Central memory CD8-positive, alpha-beta T cell (primary cell): ENCODE results near the gene GCLM.
"Not testable (repeated sequence)": the region's sequence is repeated elsewhere in the genome, so short reads cannot be mapped to it uniquely, and the experiment has no call there.

Experiments
- ATAC-seq: fragments of 150-1000 bp; cut with Tn5 transposase; replicated peaks from 2 replicates; pipeline ENCODE4 v1.10.0; 2022; ENCODE audit warnings: mild to moderate bottlenecking, moderate FRiP score, moderate number of reproducible peaks; ENCODE audit not compliant: poor library complexity, severe bottlenecking; ENCODE audit errors: extremely low read depth
- DNase-seq, 2 donors: peaks; one replicate each; pipeline ENCODE4 v3.0.0; 2021; ENCODE audit warnings: low spot score in 2 of 2
- H3K27ac Mint-ChIP-seq: one replicate; pipeline ENCODE4 v1.8.0; 2022; ENCODE audit warnings: low read depth, mild to moderate bottlenecking, moderate library complexity, mixed read lengths
- H3K27me3 Mint-ChIP-seq: one replicate; pipeline ENCODE4 v1.8.0; 2022; ENCODE audit warnings: mixed read lengths
- H3K36me3 Mint-ChIP-seq: one replicate; pipeline ENCODE4 v1.8.0; 2022; ENCODE audit warnings: mild to moderate bottlenecking, moderate library complexity, mixed read lengths; ENCODE audit not compliant: insufficient read depth
- H3K4me1 Mint-ChIP-seq: one replicate; pipeline ENCODE4 v1.8.0; 2022; ENCODE audit warnings: mixed read lengths
- H3K4me3 Mint-ChIP-seq: one replicate; pipeline ENCODE4 v1.8.0; 2022; ENCODE audit warnings: mild to moderate bottlenecking, moderate library complexity, mixed read lengths
- H3K9me3 Mint-ChIP-seq: one replicate; pipeline ENCODE4 v1.8.0; 2022; ENCODE audit warnings: mixed read lengths

GCLM gene

GRCh38 chr1:93851327-93851712 lies 57.9 kb downstream of the GCLM start:
- Mint-ChIP-seq H3K27ac (no peak overlapping the region), H3K36me3 (peaks cover 23% of the 10 kb centered on the region), H3K4me3 (no peak overlapping the region), H3K9me3 (peaks cover 5% of the 10 kb centered on the region), H3K27me3 (peaks cover 25% of the 10 kb centered on the region), H3K4me1 (peaks cover 12% of the 10 kb centered on the region)
- ATAC-seq: no peak
- no peak for DNase-seq

- not testable (repeated sequence) for H3K27ac Mint-ChIP-seq, H3K4me3 Mint-ChIP-seq
These were observed 58.4 kb downstream of the GCLM start for GRCh38 chr1:93850687-93851326.

GRCh38 chr1:93848350-93848883 lies 60.8 kb downstream of the GCLM start:
- Mint-ChIP-seq H3K4me1 (peaks cover 18% of the 10 kb centered on the region), H3K36me3 (peaks cover 33% of the 10 kb centered on the region), H3K27me3 (peaks cover 9% of the 10 kb centered on the region), H3K27ac (peak overlapping the region; percentile 100), H3K4me3 (peak overlapping the region; percentile 98), H3K9me3 (peaks cover 5% of the 10 kb centered on the region)
- ATAC-seq: no peak
- DNase-seq: no peak

More at GRCh38 chr1:93850687-93851326, 58.4 kb downstream of the GCLM start:
- Mint-ChIP-seq H3K27me3 (peaks cover 24% of the 10 kb centered on the region), H3K4me1 (peaks cover 14% of the 10 kb centered on the region), H3K36me3 (peaks cover 28% of the 10 kb centered on the region)
- peak in 1 of 2 donors; percentile 31 for DNase-seq
- not testable (repeated sequence) for ATAC-seq, H3K9me3 Mint-ChIP-seq

GRCh38 chr1:93847811-93848288 lies 61.4 kb downstream of the GCLM start:
- Mint-ChIP-seq H3K4me1 (peaks cover 18% of the 10 kb centered on the region), H3K27ac (peak overlapping the region; percentile 100), H3K9me3 (peaks cover 5% of the 10 kb centered on the region), H3K27me3 (peaks cover 9% of the 10 kb centered on the region), H3K36me3 (peaks cover 33% of the 10 kb centered on the region), H3K4me3 (peak overlapping the region; percentile 98)
- peak; percentile 42 to 52 for DNase-seq
- ATAC-seq: peak; percentile 30

- H3K36me3 Mint-ChIP-seq: peaks cover 33% of the 10 kb centered on the region
- H3K27me3 Mint-ChIP-seq: peaks cover 9% of the 10 kb centered on the region
- ATAC-seq (peak; percentile 71), DNase-seq (peak; percentile 87 to 94)
- peaks cover 5% of the 10 kb centered on the region for H3K9me3 Mint-ChIP-seq
- H3K4me1 Mint-ChIP-seq: peaks cover 18% of the 10 kb centered on the region
- H3K4me3 Mint-ChIP-seq: peak overlapping the region; percentile 98
- peak overlapping the region; percentile 100 for H3K27ac Mint-ChIP-seq
These were observed 62.0 kb downstream of the GCLM start for GRCh38 chr1:93846992-93847810.

GRCh38 chr1:93846206-93846991 lies 62.8 kb downstream of the GCLM start:
- DNase-seq (peak; percentile 75 to 76), ATAC-seq (peak; percentile 54)
- peak overlapping the region; percentile 98 for H3K4me3 Mint-ChIP-seq
- peaks cover 5% of the 10 kb centered on the region for H3K9me3 Mint-ChIP-seq
- peaks cover 33% of the 10 kb centered on the region for H3K36me3 Mint-ChIP-seq
- peak overlapping the region; percentile 100 for H3K27ac Mint-ChIP-seq
- peaks cover 9% of the 10 kb centered on the region for H3K27me3 Mint-ChIP-seq
- peaks cover 18% of the 10 kb centered on the region for H3K4me1 Mint-ChIP-seq

- peaks cover 9% of the 10 kb centered on the region for H3K27me3 Mint-ChIP-seq
- peak overlapping the region; percentile 100 for H3K27ac Mint-ChIP-seq
- H3K36me3 Mint-ChIP-seq: peaks cover 33% of the 10 kb centered on the region
- H3K4me3 Mint-ChIP-seq: peak overlapping the region; percentile 98
- peaks cover 18% of the 10 kb centered on the region for H3K4me1 Mint-ChIP-seq
- DNase-seq (no peak), ATAC-seq (peak; percentile 39)
- peaks cover 5% of the 10 kb centered on the region for H3K9me3 Mint-ChIP-seq
These were observed 63.6 kb downstream of the GCLM start for GRCh38 chr1:93845538-93846205.

GRCh38 chr1:93844262-93845045 lies 64.8 kb downstream of the GCLM start:
- peaks cover 33% of the 10 kb centered on the region for H3K36me3 Mint-ChIP-seq
- no peak for ATAC-seq
- H3K4me3 Mint-ChIP-seq: no peak overlapping the region
- H3K27ac Mint-ChIP-seq: peak overlapping the region; percentile 100
- DNase-seq: peak in 1 of 2 donors; percentile 28
- H3K27me3 Mint-ChIP-seq: peaks cover 9% of the 10 kb centered on the region
- peaks cover 5% of the 10 kb centered on the region for H3K9me3 Mint-ChIP-seq
- peaks cover 18% of the 10 kb centered on the region for H3K4me1 Mint-ChIP-seq

GRCh38 chr1:93842750-93843500 lies 66.3 kb downstream of the GCLM start:
- H3K36me3 Mint-ChIP-seq: peaks cover 26% of the 10 kb centered on the region
- H3K27ac Mint-ChIP-seq: no peak overlapping the region
- ATAC-seq (no peak), DNase-seq (no peak)
- no peak overlapping the region for H3K4me3 Mint-ChIP-seq
- H3K9me3 Mint-ChIP-seq: peaks cover 5% of the 10 kb centered on the region
- H3K27me3 Mint-ChIP-seq: peaks cover 9% of the 10 kb centered on the region
- peaks cover 16% of the 10 kb centered on the region for H3K4me1 Mint-ChIP-seq

- Mint-ChIP-seq H3K4me1 (peaks cover 7% of the 10 kb centered on the region), H3K36me3 (peaks cover 16% of the 10 kb centered on the region), H3K9me3 (no peaks in the 10 kb centered on the region), H3K27ac (no peak overlapping the region), H3K27me3 (no peaks in the 10 kb centered on the region), H3K4me3 (no peak overlapping the region)
- no peak for DNase-seq
- no peak for ATAC-seq
These were observed 67.5 kb downstream of the GCLM start for GRCh38 chr1:93841771-93842170.
